NT2/D1 (cell line): Measurements from ENCODE around the gene ABCA7.

Source experiments
- DNase-seq: peaks from one replicate; pipeline ENCODE4 v3.0.0-alpha.2; 2011; ENCODE audit warnings: low read depth, low spot score
- H3K27me3 ChIP-seq: 2 replicates; pipeline ENCODE4 v1.6.0; 2011; ENCODE audit warnings: mild to moderate bottlenecking; ENCODE audit not compliant: insufficient read length, insufficient read depth
- H3K36me3 ChIP-seq: 2 replicates; pipeline ENCODE4 v1.6.1; 2011; ENCODE audit warnings: mild to moderate bottlenecking, low read length, mixed read lengths; ENCODE audit not compliant: insufficient read depth, insufficient read length
- H3K4me1 ChIP-seq: 2 replicates; pipeline ENCODE4 v1.5.1; 2011; ENCODE audit not compliant: insufficient read depth, insufficient read length
- H3K4me3 ChIP-seq: 2 replicates; pipeline ENCODE4 v1.5.1; 2011; ENCODE audit warnings: low read depth; ENCODE audit not compliant: insufficient read length
- H3K9ac ChIP-seq: 2 replicates; pipeline ENCODE4 v1.6.0; 2011; ENCODE audit warnings: low read depth; ENCODE audit not compliant: insufficient read length
- H3K9me3 ChIP-seq: 2 replicates; pipeline ENCODE4 v1.5.1; 2011; ENCODE audit warnings: mild to moderate bottlenecking, low read length; ENCODE audit not compliant: insufficient read depth
- SUZ12 ChIP-seq: IDR thresholded peaks from 2 replicates; pipeline ENCODE4 v1.6.1; 2011; ENCODE audit not compliant: insufficient read length, insufficient read depth; ENCODE audit errors: extremely low read depth
- YY1 ChIP-seq: IDR thresholded peaks from 2 replicates; pipeline ENCODE4 v1.6.1; 2011; ENCODE audit not compliant: insufficient read length, insufficient read depth
- ZNF274 ChIP-seq: IDR thresholded peaks from 2 replicates; pipeline ENCODE4 v1.6.1; 2011; ENCODE audit warnings: mild to moderate bottlenecking, low read depth, low read length

ABCA7 gene

DNA sequence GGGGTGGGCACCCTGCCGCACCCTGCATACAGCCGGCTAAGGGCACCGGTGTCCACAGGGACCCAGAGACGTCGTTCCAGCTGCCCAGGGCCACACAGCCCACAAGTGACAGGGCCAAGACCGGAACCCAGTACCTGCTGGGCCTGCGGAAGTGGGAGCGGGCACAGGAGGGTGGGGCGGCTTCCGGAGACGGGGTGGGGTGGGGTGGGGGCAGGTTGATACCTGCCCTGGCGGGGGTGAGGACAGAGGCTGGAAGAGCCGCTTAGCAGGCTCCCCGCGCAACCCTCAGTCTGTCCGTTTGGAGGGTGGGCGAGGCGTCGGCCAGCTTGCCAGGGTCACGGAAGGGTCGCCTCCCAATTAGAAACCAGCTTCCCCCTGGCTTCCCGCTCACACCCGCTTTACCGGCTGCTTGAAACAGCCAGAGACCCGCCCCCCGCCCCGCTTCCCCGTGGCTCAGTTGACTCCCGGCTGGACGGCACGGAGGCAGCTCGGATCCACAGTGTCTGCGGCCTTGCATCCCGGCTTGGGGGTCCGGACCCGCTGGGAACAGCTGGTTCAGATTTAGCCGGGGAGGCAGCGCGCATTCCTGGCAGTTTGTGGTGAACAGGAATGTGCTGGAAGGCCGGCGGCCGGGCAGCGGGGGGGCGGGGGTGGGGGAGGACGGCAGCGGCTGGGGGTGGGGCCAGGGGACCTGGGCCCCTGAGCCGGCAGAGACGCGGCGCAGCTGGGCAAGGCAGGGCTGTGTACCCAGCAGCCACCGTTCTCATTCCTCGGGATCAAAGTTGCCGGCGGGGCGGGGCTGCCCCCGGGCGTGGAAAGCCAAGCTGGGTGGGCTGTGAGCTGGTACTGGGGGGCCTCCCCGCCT lies 11.6 kb upstream of the ABCA7 start:
- Histone ChIP-seq H3K9ac (peak overlapping the region; percentile 94), H3K9me3 (no peaks in the 10 kb centered on the region), H3K36me3 (peaks cover 50% of the 10 kb centered on the region), H3K27me3 (no peaks in the 10 kb centered on the region), H3K4me1 (peaks cover 5% of the 10 kb centered on the region), H3K4me3 (peak overlapping the region; percentile 91)
- no peak for TF ChIP-seq SUZ12
- no peak for TF ChIP-seq ZNF274
- no peak for TF ChIP-seq YY1
- DNase-seq: peak; percentile 87

DNA sequence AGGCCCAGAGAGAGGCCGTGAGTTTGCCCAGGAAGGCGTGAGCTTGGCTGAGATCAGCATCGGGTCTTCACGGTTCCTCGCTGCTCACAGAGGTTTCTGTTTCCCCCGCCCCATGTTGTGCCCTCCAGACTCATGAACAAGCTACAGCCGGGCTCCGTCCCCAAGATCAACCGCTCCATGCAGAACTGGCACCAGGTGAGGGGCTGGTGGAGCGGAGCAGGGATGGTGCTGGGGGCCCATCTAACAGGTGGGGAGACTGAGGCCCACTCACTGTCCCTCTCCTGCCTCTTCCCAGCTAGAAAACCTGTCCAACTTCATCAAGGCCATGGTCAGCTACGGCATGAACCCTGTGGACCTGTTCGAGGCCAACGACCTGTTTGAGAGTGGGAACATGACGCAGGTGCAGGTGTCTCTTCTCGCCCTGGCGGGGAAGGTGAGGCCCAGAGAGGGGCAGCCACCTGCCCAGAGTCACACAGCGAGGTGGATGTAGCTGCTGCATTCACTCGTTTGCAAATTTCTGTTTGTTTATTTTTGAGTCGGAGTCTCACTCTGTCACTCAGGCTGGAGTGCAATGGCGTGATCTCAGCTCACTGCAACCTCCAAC lies 7.5 kb upstream of the ABCA7 start:
- Histone ChIP-seq H3K4me1 (peaks cover 5% of the 10 kb centered on the region), H3K27me3 (no peaks in the 10 kb centered on the region), H3K36me3 (peaks cover 69% of the 10 kb centered on the region), H3K9me3 (no peaks in the 10 kb centered on the region), H3K4me3 (no peak overlapping the region), H3K9ac (no peak overlapping the region)
- DNase-seq: no peak
- TF ChIP-seq ZNF274: no peak
- no peak for TF ChIP-seq YY1
- no peak for TF ChIP-seq SUZ12

DNA sequence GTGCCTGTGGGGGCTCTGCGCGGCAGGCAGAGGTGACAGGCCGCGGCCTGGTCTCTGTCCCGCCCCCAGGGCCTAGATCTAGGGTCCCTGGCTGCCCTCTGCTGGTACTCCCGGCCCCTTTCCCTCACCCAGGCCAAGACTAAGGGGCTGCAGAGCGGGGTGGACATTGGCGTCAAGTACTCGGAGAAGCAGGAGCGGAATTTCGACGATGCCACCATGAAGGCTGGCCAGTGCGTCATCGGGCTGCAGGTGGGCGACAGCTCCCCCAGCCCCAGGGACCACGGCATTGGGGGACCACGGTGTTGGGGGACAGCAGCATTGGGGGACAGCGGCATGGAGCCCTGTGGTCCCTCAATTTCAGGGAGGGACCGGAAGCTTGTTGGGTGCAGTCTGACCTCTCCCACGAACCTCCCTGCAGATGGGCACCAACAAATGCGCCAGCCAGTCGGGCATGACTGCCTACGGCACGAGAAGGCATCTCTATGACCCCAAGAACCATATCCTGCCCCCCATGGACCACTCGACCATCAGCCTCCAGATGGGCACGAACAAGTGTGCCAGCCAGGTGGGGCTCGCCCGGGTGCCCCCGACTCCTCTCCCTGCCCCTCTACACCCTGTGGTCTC lies 3.8 kb upstream of the ABCA7 start:
- no peak overlapping the region for H3K9ac ChIP-seq
- no peak for TF ChIP-seq SUZ12
- TF ChIP-seq YY1: no peak
- TF ChIP-seq ZNF274: no peak
- H3K4me1 ChIP-seq: peaks cover 9% of the 10 kb centered on the region
- no peaks in the 10 kb centered on the region for H3K27me3 ChIP-seq
- H3K9me3 ChIP-seq: no peaks in the 10 kb centered on the region
- H3K4me3 ChIP-seq: no peak overlapping the region
- DNase-seq: no peak
- H3K36me3 ChIP-seq: peaks cover 61% of the 10 kb centered on the region

- Histone ChIP-seq H3K36me3 (peaks cover 52% of the 10 kb centered on the region), H3K27me3 (no peaks in the 10 kb centered on the region), H3K4me3 (no peak overlapping the region), H3K9me3 (no peaks in the 10 kb centered on the region), H3K9ac (no peak overlapping the region), H3K4me1 (peaks cover 18% of the 10 kb centered on the region)
- TF ChIP-seq SUZ12 (no peak), ZNF274 (no peak), YY1 (no peak)
- no peak for DNase-seq
Measured at GRCh38 chr19:1037621-1038064, 2.3 kb upstream of the ABCA7 start.

DNA sequence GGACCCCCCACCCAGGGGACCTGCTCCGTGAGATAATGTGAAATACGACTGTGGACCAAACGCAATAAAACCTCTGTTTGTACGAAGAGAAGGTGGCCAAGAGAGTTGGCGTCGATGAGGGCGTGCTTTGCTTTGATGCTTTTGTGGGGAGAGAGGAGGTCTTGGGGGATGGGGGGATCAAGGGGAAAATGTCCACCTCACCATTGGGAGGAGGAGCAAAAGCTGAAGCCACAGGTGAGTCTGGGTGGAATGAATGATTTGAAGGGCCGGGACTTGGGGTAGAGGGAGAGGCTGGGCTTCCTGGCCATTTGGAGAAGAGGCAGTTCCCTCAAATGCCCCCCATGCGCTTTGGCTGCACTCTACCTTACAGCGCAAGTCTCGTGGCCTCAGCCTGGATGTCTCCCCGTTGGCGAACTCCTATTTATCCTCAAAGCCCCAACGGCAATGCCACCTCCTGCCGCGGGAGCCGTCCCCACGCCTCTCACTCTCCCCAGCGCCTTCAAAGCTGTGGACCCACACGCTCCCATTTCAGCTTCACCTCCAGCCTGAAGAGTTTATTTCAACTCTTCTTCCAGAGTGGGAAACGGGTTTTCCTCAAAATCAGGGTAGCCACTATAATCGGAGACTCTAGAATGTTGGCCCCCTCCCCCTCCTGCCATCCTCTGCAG lies 795 bp upstream of the ABCA7 start:
- peak overlapping the region; percentile 89 for H3K4me3 ChIP-seq
- H3K9me3 ChIP-seq: no peaks in the 10 kb centered on the region
- DNase-seq: no peak
- TF ChIP-seq YY1: no peak
- no peak for TF ChIP-seq SUZ12
- TF ChIP-seq ZNF274: no peak
- no peak overlapping the region for H3K9ac ChIP-seq
- peaks cover 22% of the 10 kb centered on the region for H3K4me1 ChIP-seq
- H3K27me3 ChIP-seq: no peaks in the 10 kb centered on the region
- H3K36me3 ChIP-seq: peaks cover 47% of the 10 kb centered on the region

DNA sequence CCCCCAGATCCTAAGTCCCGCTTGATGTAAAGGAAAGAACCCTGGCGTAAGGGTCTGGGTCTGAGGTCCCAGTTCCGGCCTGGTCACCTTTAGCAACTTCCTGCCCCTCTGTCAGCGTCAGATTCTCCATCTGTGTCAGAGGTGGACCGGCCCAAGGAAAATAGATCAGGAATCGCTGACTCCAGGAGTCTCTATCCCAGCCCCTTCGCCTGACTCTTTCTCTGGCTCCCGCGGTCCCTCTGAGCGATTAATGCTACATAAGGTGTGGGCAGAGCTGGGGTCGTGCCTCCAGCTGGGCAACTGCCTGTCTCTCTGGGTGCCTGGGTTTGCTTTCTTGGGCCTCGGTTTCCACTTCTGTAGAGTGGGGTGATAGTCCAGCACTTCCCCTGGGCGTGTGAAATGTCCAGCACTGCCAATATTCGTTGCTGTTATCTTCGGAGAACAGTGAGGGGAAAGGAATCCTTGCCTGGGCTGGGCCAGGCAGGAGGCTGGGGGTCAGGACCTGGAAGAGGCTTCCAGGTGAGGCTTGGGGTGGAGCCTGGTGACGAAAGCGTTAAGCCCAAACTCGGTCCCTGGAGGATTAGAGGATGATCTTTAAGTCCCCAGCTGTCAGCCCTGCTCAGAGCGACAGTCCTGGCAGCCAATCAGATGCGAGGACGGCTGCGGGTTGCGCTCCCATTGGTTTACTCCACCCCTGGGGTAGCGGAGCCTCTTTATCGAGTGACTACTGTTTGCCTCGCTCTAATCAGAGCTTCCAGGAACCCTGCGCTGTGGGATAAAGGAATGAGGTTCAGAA lies 767 bp downstream of the ABCA7 start:
- peak; percentile 92 for DNase-seq
- H3K9me3 ChIP-seq: no peaks in the 10 kb centered on the region; the same call in 1 of the 2 replicates
- H3K4me1 ChIP-seq: peaks cover 22% of the 10 kb centered on the region
- peaks cover 41% of the 10 kb centered on the region for H3K36me3 ChIP-seq
- TF ChIP-seq YY1 (no peak), SUZ12 (no peak), ZNF274 (no peak)
- H3K9ac ChIP-seq: peak overlapping the region; percentile 93
- peak overlapping the region; percentile 89 for H3K4me3 ChIP-seq
- no peaks in the 10 kb centered on the region for H3K27me3 ChIP-seq
